ENCODE data around the gene COL23A1.
"Not testable (repeated sequence)": the region's sequence is repeated elsewhere in the genome, so short reads cannot be mapped to it uniquely, and the experiment has no call there.

The COL23A1 gene

GRCh38 chr5:178314061-178314660, 276.0 kb downstream of the COL23A1 start:
- no peak for DNase-seq

GRCh38 chr5:178313316-178313715, 276.9 kb downstream of the COL23A1 start:
- no peak for DNase-seq

GRCh38 chr5:178312880-178313282, 277.3 kb downstream of the COL23A1 start:
- no peak for DNase-seq

GRCh38 chr5:178310130-178310865, 279.9 kb downstream of the COL23A1 start:
- DNase-seq, result no peak

- no peak for DNase-seq
Measured at GRCh38 chr5:178309271-178310013, 280.8 kb downstream of the COL23A1 start.

GRCh38 chr5:178308541-178309092, 281.6 kb downstream of the COL23A1 start:
- DNase-seq, result no peak

GRCh38 chr5:178307267-178308045, 282.7 kb downstream of the COL23A1 start:
- DNase-seq, result no peak

GRCh38 chr5:178306430-178307225, 283.6 kb downstream of the COL23A1 start:
- DNase-seq, result no peak

- no peak for DNase-seq
Measured at GRCh38 chr5:178305801-178306200, 284.4 kb downstream of the COL23A1 start.

- DNase-seq, result no peak
Measured at GRCh38 chr5:178304761-178305645, 285.2 kb downstream of the COL23A1 start.

- DNase-seq, result no peak
Measured at GRCh38 chr5:178304016-178304415, 286.2 kb downstream of the COL23A1 start.

GRCh38 chr5:178302321-178302720, 287.9 kb downstream of the COL23A1 start:
- not testable (repeated sequence) for DNase-seq

- no peak for DNase-seq
Measured at GRCh38 chr5:178301641-178302040, 288.6 kb downstream of the COL23A1 start.

GRCh38 chr5:178298283-178298807, 291.8 kb downstream of the COL23A1 start:
- DNase-seq, result no peak

- DNase-seq, result no peak
Measured at GRCh38 chr5:178297751-178298150, 292.4 kb downstream of the COL23A1 start.

GRCh38 chr5:178296066-178296465, 294.1 kb downstream of the COL23A1 start:
- DNase-seq, result no peak

- DNase-seq, result no peak
Measured at GRCh38 chr5:178295589-178295988, 294.6 kb downstream of the COL23A1 start.

GRCh38 chr5:178293815-178294214, 296.4 kb downstream of the COL23A1 start:
- DNase-seq, result no peak

- no peak for DNase-seq
Measured at GRCh38 chr5:178293400-178293799, 296.8 kb downstream of the COL23A1 start.

- no peak for DNase-seq
Measured at GRCh38 chr5:178292826-178293205, 297.4 kb downstream of the COL23A1 start.
